Right atrium auricular region (tissue), 2 donors: ENCODE results near the gene PPP2R2B. TPM values are rescaled to one million over a fixed set of nuclear protein-coding genes. Genes with fewer than 3 reads are reported as not detected.

Source experiments
- DNase-seq: peaks from one replicate; pipeline ENCODE4 v3.0.0-alpha.2; 2019; ENCODE audit warnings: low spot score
- H3K27ac ChIP-seq, 2 donors: fragments of 200-600 bp; sonication (generic); 1 replicate in 1 of 2; 2 replicates in 1 of 2; pipeline ENCODE4 v1.5.1; 2016 to 2019
- H3K27me3 ChIP-seq, 2 donors: fragments of 200-600 bp; sonication (generic); one replicate each; pipeline versions ENCODE4 v1.5.1 to v1.6.0; 2017 to 2019
- H3K36me3 ChIP-seq: fragments of 200-600 bp; sonication (generic); one replicate; pipeline ENCODE4 v1.5.1; 2016
- H3K4me1 ChIP-seq, 2 donors: fragments of 200-600 bp; sonication (generic); one replicate each; pipeline versions ENCODE4 v1.5.1 to v1.6.0; 2017 to 2019
- H3K4me3 ChIP-seq, 2 donors: fragments of 200-600 bp; sonication (generic); 1 replicate in 1 of 2; 2 replicates in 1 of 2; pipeline ENCODE4 v1.5.1; 2017 to 2019; ENCODE audit warnings: mild to moderate bottlenecking in 1 of 2, moderate library complexity in 1 of 2
- H3K9me3 ChIP-seq, 2 donors: fragments of 200-600 bp; sonication (generic); one replicate each; pipeline ENCODE4 v1.5.1; 2019
- total RNA-seq, 2 donors: library from RNA; depleted of rRNA; stranded (reverse); fragments of >200 nt; gene quantifications; one replicate each; pipeline ENCODE4 v1.1.0, GENCODE V29; 2016
- TF ChIP-seq, protein P1 (sequence below), 2 donors: fragments of 200-600 bp; sonication (generic); IDR thresholded peaks; one replicate each; pipeline ENCODE4 v1.5.1; 2019; ENCODE audit warnings: antibody characterized with exemption in 2 of 2

The PPP2R2B gene
- total RNA-seq, 2 donors from 2014 or later = 1.6 to 12.4 TPM

DNA sequence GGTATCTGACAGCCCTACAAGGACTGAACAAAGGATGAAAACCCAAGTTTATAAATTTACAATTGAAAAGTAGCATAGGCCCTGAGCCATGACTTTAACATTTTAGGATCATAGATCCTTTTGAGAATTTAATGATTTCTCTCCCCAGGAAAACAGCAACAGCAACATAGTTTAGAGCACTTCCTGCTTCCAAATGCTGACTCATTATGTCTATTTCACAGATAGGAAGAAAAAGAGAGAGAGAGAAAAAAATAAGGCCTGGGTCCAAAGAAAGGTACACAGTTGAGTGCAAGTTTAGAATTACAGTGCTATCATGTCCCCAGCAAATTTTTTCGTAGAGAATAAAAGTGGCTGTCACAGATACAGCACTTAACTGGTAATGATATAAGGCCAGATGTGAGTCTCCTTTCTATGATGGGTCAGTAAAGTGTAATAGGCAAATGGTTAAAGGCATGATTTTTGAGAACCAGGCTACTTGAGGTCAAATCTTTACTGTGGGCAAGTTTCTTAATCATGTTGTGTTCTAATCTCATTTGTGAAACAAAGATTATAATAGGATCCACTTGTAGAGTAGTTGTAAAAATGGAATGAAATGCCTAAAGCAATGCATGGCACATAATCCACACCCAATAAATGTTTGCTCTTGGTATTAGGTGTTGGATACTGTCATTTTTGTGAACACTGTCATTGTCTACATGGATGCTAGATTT lies 12.3 kb upstream of the PPP2R2B start:
- no peak overlapping the region for H3K27ac ChIP-seq
- no peaks in the 10 kb centered on the region for H3K9me3 ChIP-seq
- H3K4me3 ChIP-seq = no peak overlapping the region
- TF ChIP-seq, protein P1, sequence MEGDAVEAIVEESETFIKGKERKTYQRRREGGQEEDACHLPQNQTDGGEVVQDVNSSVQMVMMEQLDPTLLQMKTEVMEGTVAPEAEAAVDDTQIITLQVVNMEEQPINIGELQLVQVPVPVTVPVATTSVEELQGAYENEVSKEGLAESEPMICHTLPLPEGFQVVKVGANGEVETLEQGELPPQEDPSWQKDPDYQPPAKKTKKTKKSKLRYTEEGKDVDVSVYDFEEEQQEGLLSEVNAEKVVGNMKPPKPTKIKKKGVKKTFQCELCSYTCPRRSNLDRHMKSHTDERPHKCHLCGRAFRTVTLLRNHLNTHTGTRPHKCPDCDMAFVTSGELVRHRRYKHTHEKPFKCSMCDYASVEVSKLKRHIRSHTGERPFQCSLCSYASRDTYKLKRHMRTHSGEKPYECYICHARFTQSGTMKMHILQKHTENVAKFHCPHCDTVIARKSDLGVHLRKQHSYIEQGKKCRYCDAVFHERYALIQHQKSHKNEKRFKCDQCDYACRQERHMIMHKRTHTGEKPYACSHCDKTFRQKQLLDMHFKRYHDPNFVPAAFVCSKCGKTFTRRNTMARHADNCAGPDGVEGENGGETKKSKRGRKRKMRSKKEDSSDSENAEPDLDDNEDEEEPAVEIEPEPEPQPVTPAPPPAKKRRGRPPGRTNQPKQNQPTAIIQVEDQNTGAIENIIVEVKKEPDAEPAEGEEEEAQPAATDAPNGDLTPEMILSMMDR (IDR thresholded peaks at IDR 0.05) = no peak
- H3K36me3 ChIP-seq = no peaks in the 10 kb centered on the region
- DNase-seq = no peak
- no peaks in the 10 kb centered on the region for H3K27me3 ChIP-seq
- no peaks in the 10 kb centered on the region for H3K4me1 ChIP-seq

DNA sequence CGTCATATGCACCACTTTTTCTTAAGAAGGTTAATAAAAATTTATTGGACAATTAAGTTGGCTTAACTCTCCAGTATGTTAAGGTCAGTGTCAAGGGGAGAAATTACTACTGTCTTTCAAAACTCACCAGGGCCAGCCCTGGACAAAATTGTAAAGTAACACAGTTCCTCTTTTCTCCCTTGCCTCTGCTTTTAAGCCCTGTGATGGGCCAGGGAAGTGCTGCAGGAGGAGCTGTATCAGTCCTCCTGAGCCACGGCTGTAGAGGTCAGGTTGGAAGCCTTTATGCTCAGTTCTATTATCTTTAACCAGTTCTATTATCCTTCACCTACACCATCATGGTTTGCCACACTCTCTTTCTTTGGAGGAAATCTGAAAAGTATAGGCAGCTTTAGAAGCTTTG lies 11.5 kb upstream of the PPP2R2B start:
- DNase-seq = no peak
- no peak overlapping the region for H3K4me3 ChIP-seq
- H3K4me1 ChIP-seq = no peaks in the 10 kb centered on the region
- no peaks in the 10 kb centered on the region for H3K27me3 ChIP-seq
- TF ChIP-seq, protein P1 (IDR thresholded peaks at IDR 0.05) = no peak
- H3K36me3 ChIP-seq = no peaks in the 10 kb centered on the region
- H3K27ac ChIP-seq = no peak overlapping the region
- no peaks in the 10 kb centered on the region for H3K9me3 ChIP-seq

DNA sequence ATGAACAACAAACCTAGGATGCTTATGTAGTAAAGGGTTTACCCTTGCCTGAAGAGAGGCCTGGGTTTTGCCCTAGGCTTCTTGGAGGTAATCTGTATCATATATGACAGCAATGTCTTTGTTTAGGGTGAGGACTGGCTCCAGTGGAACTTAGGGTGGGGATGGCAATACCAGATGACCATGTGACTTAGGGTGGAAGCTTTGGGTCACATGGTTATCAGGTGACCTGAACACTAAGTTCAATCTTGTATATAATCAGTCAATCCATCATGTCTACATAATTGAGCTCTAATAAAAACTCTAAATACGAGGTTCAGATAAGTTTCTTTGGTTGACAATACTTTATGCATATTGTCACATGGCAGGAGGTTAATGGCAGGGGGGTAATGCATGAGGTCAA lies 10.6 kb upstream of the PPP2R2B start:
- Histone ChIP-seq H3K36me3 (no peaks in the 10 kb centered on the region), H3K4me3 (no peak overlapping the region), H3K27ac (no peak overlapping the region), H3K4me1 (no peaks in the 10 kb centered on the region), H3K27me3 (no peaks in the 10 kb centered on the region), H3K9me3 (no peaks in the 10 kb centered on the region)
- no peak for DNase-seq
- TF ChIP-seq, protein P1 (IDR thresholded peaks at IDR 0.05) = no peak

DNA sequence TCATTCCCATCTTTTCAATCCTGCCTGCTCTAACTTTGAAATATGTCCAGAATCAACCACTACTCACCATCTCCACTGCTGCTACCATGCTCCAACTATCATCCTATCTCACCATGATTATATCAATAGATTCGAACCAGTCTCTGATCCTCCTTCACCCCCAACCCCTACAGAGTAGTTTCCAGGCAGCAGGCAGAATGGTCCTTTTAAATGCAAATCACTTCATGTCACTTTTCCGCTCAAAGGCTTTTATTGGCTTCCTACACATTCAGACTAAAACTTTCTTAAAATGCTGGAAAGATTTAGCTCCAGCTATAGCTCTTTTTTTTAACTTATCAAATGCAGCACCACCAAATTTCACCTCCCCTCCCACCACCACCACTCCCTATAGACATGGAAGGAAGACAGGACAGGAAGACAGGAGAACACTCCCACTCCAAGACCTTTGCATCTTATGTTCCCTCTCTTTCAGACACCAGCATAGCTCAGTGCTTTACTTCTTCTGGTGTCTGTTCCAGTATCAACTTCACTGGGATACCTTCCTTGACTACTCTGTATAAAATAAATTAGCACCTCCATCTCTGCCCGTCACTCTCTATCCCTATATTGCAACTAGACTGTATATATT lies 9.9 kb upstream of the PPP2R2B start:
- TF ChIP-seq, protein P1 (IDR thresholded peaks at IDR 0.05) = no peak
- no peaks in the 10 kb centered on the region for H3K9me3 ChIP-seq
- H3K4me1 ChIP-seq = no peaks in the 10 kb centered on the region
- no peak for DNase-seq
- no peak overlapping the region for H3K27ac ChIP-seq
- H3K27me3 ChIP-seq = no peaks in the 10 kb centered on the region
- no peaks in the 10 kb centered on the region for H3K36me3 ChIP-seq
- no peak overlapping the region for H3K4me3 ChIP-seq

DNA sequence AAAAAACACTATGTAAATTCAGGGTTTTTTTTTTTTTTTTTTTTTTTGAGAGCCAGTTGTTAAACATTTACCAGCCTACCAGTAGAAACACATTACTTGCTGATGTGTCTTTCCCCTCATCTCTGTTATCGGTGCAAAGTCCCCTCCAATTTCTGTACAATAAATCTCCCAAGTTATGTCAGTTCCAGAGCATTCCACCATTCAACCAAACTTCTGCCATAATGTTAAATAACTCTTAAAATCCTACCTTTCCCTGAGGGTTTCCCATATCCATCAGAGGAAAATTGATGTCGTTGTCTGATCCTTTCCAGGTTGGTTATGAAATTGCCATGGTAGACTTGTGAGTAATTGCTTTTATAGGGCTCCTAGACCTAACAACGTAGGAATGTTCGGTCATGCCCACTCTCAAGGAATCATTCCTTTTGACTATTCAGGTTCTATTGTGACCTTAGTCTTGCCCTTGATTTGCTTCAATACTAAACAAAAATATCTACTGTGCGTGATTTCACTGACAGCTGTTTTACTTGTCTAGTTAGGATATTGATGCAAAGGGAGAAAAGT lies 5.6 kb upstream of the PPP2R2B start:
- DNase-seq = no peak
- TF ChIP-seq, protein P1 (IDR thresholded peaks at IDR 0.05) = no peak
- Histone ChIP-seq H3K4me1 (no peaks in the 10 kb centered on the region), H3K27me3 (no peaks in the 10 kb centered on the region), H3K9me3 (no peaks in the 10 kb centered on the region), H3K4me3 (no peak overlapping the region), H3K27ac (no peak overlapping the region), H3K36me3 (no peaks in the 10 kb centered on the region)
